Liver (tissue), 9 donors: Measurements from ENCODE around the gene SLIT3. TPM values are rescaled to one million over a fixed set of nuclear protein-coding genes. Genes with fewer than 3 reads are reported as not detected.

ENCODE experiments used
- DNase-seq: peaks from one replicate; pipeline ENCODE4 v3.0.0-alpha.2; 2017; ENCODE audit warnings: low spot score
- H3K27ac ChIP-seq, 2 donors: one replicate each; pipeline ENCODE4 v1.7.0; 2013; ENCODE audit warnings: inconsistent platforms in 2 of 2, low read length in 2 of 2, control low read depth in 1 of 2, low read depth in 1 of 2, mild to moderate bottlenecking in 1 of 2
- H3K27me3 ChIP-seq, 4 donors: one replicate each; pipeline versions ENCODE4 v1.6.1 to v1.7.0; 2013; ENCODE audit warnings: low read length in 3 of 4, inconsistent platforms in 1 of 4, mild to moderate bottlenecking in 1 of 4, moderate library complexity in 1 of 4; ENCODE audit not compliant: control insufficient read depth in 4 of 4, insufficient read depth in 4 of 4
- H3K36me3 ChIP-seq, 4 donors: one replicate each; pipeline versions ENCODE4 v1.6.1 to v1.7.0; 2013; ENCODE audit warnings: low read length in 3 of 4, mild to moderate bottlenecking in 3 of 4, low read depth in 1 of 4, moderate library complexity in 1 of 4; ENCODE audit not compliant: control insufficient read depth in 4 of 4, insufficient read depth in 3 of 4
- H3K4me1 ChIP-seq, 4 donors: one replicate each; pipeline versions ENCODE4 v1.6.1 to v1.7.0; 2013; ENCODE audit warnings: low read length in 3 of 4, mild to moderate bottlenecking in 3 of 4, moderate library complexity in 1 of 4; ENCODE audit not compliant: control insufficient read depth in 4 of 4, insufficient read depth in 4 of 4
- H3K4me3 ChIP-seq, 3 donors: one replicate each; pipeline versions ENCODE4 v1.6.1 to v1.7.0; 2013; ENCODE audit warnings: low read length in 3 of 3, control low read depth in 1 of 3, low read depth in 1 of 3, mild to moderate bottlenecking in 1 of 3
- H3K9ac ChIP-seq, 2 donors: one replicate each; pipeline ENCODE4 v1.7.0; 2013; ENCODE audit warnings: low read length in 2 of 2, mild to moderate bottlenecking in 2 of 2, moderate library complexity in 2 of 2, control low read depth in 1 of 2, low read depth in 1 of 2
- H3K9me3 ChIP-seq, 4 donors: one replicate each; pipeline versions ENCODE4 v1.6.1 to v1.7.0; 2013; ENCODE audit warnings: low read length in 3 of 4; ENCODE audit not compliant: control insufficient read depth in 4 of 4
- EGR1 ChIP-seq, 2 donors: IDR thresholded peaks; 2 replicates each; pipeline ENCODE4 v1.6.1; 2016 to 2018; ENCODE audit warnings: antibody characterized with exemption in 2 of 2, low read depth in 2 of 2
- FOXA1 ChIP-seq: IDR thresholded peaks from 2 replicates; pipeline ENCODE4 v1.6.1; 2016; ENCODE audit warnings: antibody characterized with exemption
- FOXA2 ChIP-seq: IDR thresholded peaks from 2 replicates; pipeline ENCODE4 v1.6.1; 2016; ENCODE audit warnings: antibody characterized with exemption
- GABPA ChIP-seq, 2 donors: IDR thresholded peaks in 1 of 2; conservative IDR thresholded peaks in 1 of 2; 2 replicates each; pipeline ENCODE4 v1.6.1; 2016; ENCODE audit warnings: antibody characterized with exemption in 2 of 2, mild to moderate bottlenecking in 1 of 2, moderate library complexity in 1 of 2
- HNF4A ChIP-seq, 2 donors: conservative IDR thresholded peaks; 2 replicates each; pipeline ENCODE4 v1.6.1; 2016; ENCODE audit warnings: antibody characterized with exemption in 2 of 2, mild to moderate bottlenecking in 2 of 2
- HNF4G ChIP-seq: IDR thresholded peaks from 2 replicates; pipeline ENCODE4 v1.6.1; 2016; ENCODE audit warnings: antibody characterized with exemption
- JUND ChIP-seq, 2 donors: IDR thresholded peaks; 2 replicates each; pipeline ENCODE4 v1.6.1; 2016; ENCODE audit warnings: antibody characterized with exemption in 2 of 2
- NR2F2 ChIP-seq: IDR thresholded peaks from 2 replicates; pipeline ENCODE4 v1.6.1; 2016; ENCODE audit warnings: antibody characterized with exemption
- RAD21 ChIP-seq, 2 donors: IDR thresholded peaks; 2 replicates each; pipeline ENCODE4 v1.6.1; 2016; ENCODE audit warnings: antibody characterized with exemption in 2 of 2, mild to moderate bottlenecking in 2 of 2
- RXRA ChIP-seq, 2 donors: IDR thresholded peaks; 2 replicates each; pipeline ENCODE4 v1.6.1; 2017 to 2018; ENCODE audit warnings: antibody characterized with exemption in 2 of 2, mild to moderate bottlenecking in 1 of 2
- SP1 ChIP-seq: IDR thresholded peaks from 2 replicates; pipeline ENCODE4 v1.6.1; 2018; ENCODE audit warnings: antibody characterized with exemption, mild to moderate bottlenecking
- TAF1 ChIP-seq: conservative IDR thresholded peaks from 2 replicates; pipeline ENCODE4 v1.6.1; 2016; ENCODE audit warnings: antibody characterized with exemption, mild to moderate bottlenecking
- YY1 ChIP-seq: IDR thresholded peaks from 2 replicates; pipeline ENCODE4 v1.6.1; 2016; ENCODE audit warnings: antibody characterized with exemption, mild to moderate bottlenecking
- WGBS: extraction: QIAGEN DNeasy Blood & Tissue Kit; methylation state at CpG from one replicate; pipeline ENCODE4 v1.1.7; 2013; 5-methylcytosine and 5-hydroxymethylcytosine counted together
- polyA plus RNA-seq, 2 donors: library from polyadenylated mRNA; stranded (reverse) in 1 of 2; unstranded in 1 of 2; fragments of 200-250 nt in 1 of 2; fragments of >200 nt in 1 of 2; fragmentation: Nextera tagmentation in 1 of 2; extraction: Ambion mirVana in 1 of 2; gene quantifications; one replicate each; pipeline versions ENCODE4 v1.2.1 to v1.2.3, GENCODE V29; 2013 to 2015
- total RNA-seq, 2 donors: library from RNA; depleted of rRNA; stranded (reverse); fragments of >200 nt; gene quantifications; one replicate each; pipeline ENCODE4 v1.2.3, GENCODE V29; 2014
- TF ChIP-seq, protein P1 (sequence below): IDR thresholded peaks from 2 replicates; pipeline ENCODE4 v1.6.1; 2016; ENCODE audit warnings: antibody characterized with exemption
- TF ChIP-seq, protein P2 (sequence below): fragments of 150-350 bp; IDR thresholded peaks from 2 replicates; pipeline ENCODE4 v1.5.1; 2017; ENCODE audit warnings: improper control_type of control experiment, low read depth, low read length; ENCODE audit not compliant: missing input control
- TF ChIP-seq, protein P3 (sequence below): IDR thresholded peaks from 2 replicates; pipeline ENCODE4 v1.6.1; 2016; ENCODE audit warnings: antibody characterized with exemption
- TF ChIP-seq, protein P4 (sequence below): IDR thresholded peaks from 2 replicates; pipeline ENCODE4 v1.6.1; 2016; ENCODE audit warnings: antibody characterized with exemption
- TF ChIP-seq, protein P5 (sequence below): IDR thresholded peaks from 2 replicates; pipeline ENCODE4 v1.6.1; 2016; ENCODE audit warnings: antibody characterized with exemption, mild to moderate bottlenecking
- donor health status: healthy.
- donor health status: healthy.
- donor health status: healthy.
- donor health status: healthy.
- donor health status: healthy.

SLIT3 gene
- total and polyA plus RNA-seq, 4 donors = 0.61 to 1.3 (median 0.91) TPM

DNA sequence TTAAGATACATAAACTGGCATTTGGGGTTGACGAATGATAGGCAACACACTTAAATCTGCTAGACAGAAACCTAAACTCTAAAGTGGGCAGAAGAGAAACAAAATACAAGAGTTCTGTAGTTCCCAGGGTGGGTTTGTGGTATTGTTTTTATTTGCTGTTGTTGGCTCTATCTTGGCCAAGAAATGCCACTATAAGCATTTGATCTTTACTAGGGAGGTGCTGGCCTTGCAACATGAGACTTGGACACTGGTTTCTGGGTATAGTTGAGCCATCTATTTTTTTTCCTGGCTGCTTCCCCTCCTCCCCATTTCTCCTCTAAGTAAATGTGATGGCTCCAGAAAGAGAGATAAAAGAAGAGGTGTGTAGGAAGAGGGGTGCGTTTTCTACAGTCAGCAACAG, 251.2 kb downstream of the SLIT3 start:
- peaks cover 0 to 2% (median 0%) of the 10 kb centered on the region in 4 donors for H3K9me3 ChIP-seq
- no peak overlapping the region for H3K9ac ChIP-seq
- no peak overlapping the region for H3K27ac ChIP-seq
- H3K36me3 ChIP-seq = no peaks in the 10 kb centered on the region
- no peak overlapping the region for H3K4me3 ChIP-seq
- no peak for DNase-seq
- no peak for TF ChIP-seq HNF4A (conservative IDR thresholded peaks at IDR 0.05)
- no peak for TF ChIP-seq EGR1 (IDR thresholded peaks at IDR 0.05; ENCODE audit: low read depth in 2 of 2)
- TF ChIP-seq, protein P1, sequence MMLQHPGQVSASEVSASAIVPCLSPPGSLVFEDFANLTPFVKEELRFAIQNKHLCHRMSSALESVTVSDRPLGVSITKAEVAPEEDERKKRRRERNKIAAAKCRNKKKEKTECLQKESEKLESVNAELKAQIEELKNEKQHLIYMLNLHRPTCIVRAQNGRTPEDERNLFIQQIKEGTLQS = no peak
- TF ChIP-seq, protein P2, sequence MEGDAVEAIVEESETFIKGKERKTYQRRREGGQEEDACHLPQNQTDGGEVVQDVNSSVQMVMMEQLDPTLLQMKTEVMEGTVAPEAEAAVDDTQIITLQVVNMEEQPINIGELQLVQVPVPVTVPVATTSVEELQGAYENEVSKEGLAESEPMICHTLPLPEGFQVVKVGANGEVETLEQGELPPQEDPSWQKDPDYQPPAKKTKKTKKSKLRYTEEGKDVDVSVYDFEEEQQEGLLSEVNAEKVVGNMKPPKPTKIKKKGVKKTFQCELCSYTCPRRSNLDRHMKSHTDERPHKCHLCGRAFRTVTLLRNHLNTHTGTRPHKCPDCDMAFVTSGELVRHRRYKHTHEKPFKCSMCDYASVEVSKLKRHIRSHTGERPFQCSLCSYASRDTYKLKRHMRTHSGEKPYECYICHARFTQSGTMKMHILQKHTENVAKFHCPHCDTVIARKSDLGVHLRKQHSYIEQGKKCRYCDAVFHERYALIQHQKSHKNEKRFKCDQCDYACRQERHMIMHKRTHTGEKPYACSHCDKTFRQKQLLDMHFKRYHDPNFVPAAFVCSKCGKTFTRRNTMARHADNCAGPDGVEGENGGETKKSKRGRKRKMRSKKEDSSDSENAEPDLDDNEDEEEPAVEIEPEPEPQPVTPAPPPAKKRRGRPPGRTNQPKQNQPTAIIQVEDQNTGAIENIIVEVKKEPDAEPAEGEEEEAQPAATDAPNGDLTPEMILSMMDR = no peak
- TF ChIP-seq JUND (IDR thresholded peaks at IDR 0.05) = no peak
- TF ChIP-seq GABPA (IDR thresholded peaks at IDR 0.05 in 1 of 2, conservative IDR thresholded peaks at IDR 0.05 in 1 of 2) = no peak
- no peak for TF ChIP-seq YY1
- no peak for TF ChIP-seq SP1
- TF ChIP-seq, protein P3, sequence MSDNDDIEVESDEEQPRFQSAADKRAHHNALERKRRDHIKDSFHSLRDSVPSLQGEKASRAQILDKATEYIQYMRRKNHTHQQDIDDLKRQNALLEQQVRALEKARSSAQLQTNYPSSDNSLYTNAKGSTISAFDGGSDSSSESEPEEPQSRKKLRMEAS = no peak
- TF ChIP-seq, protein P4, sequence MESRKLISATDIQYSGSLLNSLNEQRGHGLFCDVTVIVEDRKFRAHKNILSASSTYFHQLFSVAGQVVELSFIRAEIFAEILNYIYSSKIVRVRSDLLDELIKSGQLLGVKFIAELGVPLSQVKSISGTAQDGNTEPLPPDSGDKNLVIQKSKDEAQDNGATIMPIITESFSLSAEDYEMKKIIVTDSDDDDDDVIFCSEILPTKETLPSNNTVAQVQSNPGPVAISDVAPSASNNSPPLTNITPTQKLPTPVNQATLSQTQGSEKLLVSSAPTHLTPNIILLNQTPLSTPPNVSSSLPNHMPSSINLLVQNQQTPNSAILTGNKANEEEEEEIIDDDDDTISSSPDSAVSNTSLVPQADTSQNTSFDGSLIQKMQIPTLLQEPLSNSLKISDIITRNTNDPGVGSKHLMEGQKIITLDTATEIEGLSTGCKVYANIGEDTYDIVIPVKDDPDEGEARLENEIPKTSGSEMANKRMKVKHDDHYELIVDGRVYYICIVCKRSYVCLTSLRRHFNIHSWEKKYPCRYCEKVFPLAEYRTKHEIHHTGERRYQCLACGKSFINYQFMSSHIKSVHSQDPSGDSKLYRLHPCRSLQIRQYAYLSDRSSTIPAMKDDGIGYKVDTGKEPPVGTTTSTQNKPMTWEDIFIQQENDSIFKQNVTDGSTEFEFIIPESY = no peak
- TF ChIP-seq FOXA2 = no peak
- no peak for TF ChIP-seq FOXA1
- no peak for TF ChIP-seq RXRA (IDR thresholded peaks at IDR 0.05)
- no peak for TF ChIP-seq TAF1
- TF ChIP-seq RAD21 (IDR thresholded peaks at IDR 0.05) = no peak
- no peak for TF ChIP-seq NR2F2
- 76% methylated on average over 2 of the region's 2 CpGs for WGBS
- H3K4me1 ChIP-seq = no peaks in the 10 kb centered on the region
- H3K27me3 ChIP-seq = peaks cover 0 to 10% (median 3%) of the 10 kb centered on the region in 4 donors

DNA sequence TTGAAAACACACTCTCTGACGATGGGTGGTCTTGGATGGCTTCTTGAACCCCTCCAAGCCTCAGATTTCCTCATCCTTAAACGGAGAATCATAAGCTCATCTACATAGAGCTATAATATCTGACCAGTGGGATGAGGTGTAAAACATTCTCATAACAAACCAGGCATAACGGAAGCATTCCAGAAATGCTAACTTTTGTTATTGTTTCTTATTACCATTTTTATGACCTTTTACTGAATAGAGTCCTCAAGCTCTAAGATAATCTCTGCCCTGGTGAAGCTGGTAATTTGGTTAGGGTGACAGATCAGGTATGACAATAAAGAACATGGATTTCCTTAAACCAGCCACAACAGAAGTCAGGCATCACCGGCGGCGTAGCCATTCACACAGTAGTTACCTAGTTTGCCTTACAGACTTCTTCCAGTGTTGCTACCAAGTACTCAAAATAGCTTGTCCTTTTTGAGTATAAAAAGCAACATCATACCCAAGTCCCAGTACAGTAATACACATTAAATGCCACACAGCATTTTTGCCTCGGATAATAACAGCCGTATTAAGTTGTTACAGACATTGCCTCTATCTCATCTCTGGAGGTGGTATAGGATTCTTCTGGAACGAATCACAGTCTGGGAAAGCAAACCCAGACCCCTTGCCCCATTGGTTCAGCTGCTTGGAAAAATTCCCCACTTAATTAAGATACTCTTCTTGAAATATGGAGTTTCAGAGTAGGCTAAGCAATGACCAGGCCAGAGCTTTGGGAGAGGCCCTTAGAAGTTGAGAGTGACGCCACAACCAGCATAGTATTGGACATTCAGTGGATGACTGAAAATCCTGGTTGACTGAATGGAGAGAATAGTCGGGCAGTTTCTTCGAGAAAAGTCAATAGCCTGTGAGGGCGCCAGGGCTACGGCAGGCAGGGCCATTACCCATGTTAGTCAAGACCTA, 252.5 kb downstream of the SLIT3 start:
- H3K4me1 ChIP-seq = no peaks in the 10 kb centered on the region
- H3K4me3 ChIP-seq = no peak overlapping the region
- peaks cover 0 to 7% (median 3%) of the 10 kb centered on the region in 4 donors for H3K27me3 ChIP-seq
- TF ChIP-seq GABPA (IDR thresholded peaks at IDR 0.05 in 1 of 2, conservative IDR thresholded peaks at IDR 0.05 in 1 of 2) = no peak
- no peak for TF ChIP-seq FOXA2
- no peak for TF ChIP-seq EGR1 (IDR thresholded peaks at IDR 0.05; ENCODE audit: low read depth in 2 of 2)
- no peak for TF ChIP-seq HNF4G
- no peak for TF ChIP-seq HNF4A (conservative IDR thresholded peaks at IDR 0.05)
- TF ChIP-seq TAF1 = no peak
- TF ChIP-seq, protein P3 = no peak
- no peak for TF ChIP-seq RAD21 (IDR thresholded peaks at IDR 0.05)
- TF ChIP-seq, protein P5, sequence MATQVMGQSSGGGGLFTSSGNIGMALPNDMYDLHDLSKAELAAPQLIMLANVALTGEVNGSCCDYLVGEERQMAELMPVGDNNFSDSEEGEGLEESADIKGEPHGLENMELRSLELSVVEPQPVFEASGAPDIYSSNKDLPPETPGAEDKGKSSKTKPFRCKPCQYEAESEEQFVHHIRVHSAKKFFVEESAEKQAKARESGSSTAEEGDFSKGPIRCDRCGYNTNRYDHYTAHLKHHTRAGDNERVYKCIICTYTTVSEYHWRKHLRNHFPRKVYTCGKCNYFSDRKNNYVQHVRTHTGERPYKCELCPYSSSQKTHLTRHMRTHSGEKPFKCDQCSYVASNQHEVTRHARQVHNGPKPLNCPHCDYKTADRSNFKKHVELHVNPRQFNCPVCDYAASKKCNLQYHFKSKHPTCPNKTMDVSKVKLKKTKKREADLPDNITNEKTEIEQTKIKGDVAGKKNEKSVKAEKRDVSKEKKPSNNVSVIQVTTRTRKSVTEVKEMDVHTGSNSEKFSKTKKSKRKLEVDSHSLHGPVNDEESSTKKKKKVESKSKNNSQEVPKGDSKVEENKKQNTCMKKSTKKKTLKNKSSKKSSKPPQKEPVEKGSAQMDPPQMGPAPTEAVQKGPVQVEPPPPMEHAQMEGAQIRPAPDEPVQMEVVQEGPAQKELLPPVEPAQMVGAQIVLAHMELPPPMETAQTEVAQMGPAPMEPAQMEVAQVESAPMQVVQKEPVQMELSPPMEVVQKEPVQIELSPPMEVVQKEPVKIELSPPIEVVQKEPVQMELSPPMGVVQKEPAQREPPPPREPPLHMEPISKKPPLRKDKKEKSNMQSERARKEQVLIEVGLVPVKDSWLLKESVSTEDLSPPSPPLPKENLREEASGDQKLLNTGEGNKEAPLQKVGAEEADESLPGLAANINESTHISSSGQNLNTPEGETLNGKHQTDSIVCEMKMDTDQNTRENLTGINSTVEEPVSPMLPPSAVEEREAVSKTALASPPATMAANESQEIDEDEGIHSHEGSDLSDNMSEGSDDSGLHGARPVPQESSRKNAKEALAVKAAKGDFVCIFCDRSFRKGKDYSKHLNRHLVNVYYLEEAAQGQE = no peak
- no peak for TF ChIP-seq RXRA (IDR thresholded peaks at IDR 0.05)
- TF ChIP-seq, protein P4 = no peak
- no peak for TF ChIP-seq NR2F2
- no peak for TF ChIP-seq SP1
- no peaks in the 10 kb centered on the region for H3K36me3 ChIP-seq
- H3K9ac ChIP-seq = no peak overlapping the region
- WGBS = 81% methylated on average over 14 of the region's 14 CpGs
- H3K9me3 ChIP-seq = peaks cover 0 to 8% (median 1%) of the 10 kb centered on the region in 4 donors
- no peak for DNase-seq
- no peak overlapping the region for H3K27ac ChIP-seq
